ENCODE data around the gene NLRP3.

GRCh38 chr1:247375747-247376146 lies 40.2 kb upstream of the NLRP3 start:
- TF ChIP-seq CTCF (IDR thresholded peaks at IDR 0.05; ENCODE audit: insufficient read depth, low read depth, low read length) (no peak), EZH2 (IDR thresholded peaks at IDR 0.05; ENCODE audit: insufficient read depth, low read length) (no peak)
